Measurements from ENCODE around the gene RMRP. TPM values are rescaled to one million over a fixed set of nuclear protein-coding genes. Genes with fewer than 3 reads are reported as not detected.
"Not testable (repeated sequence)": the region's sequence is repeated elsewhere in the genome, so short reads cannot be mapped to it uniquely, and the experiment has no call there.

RMRP gene
- total RNA-seq, 1 donor from 2014 or later = 15,747 TPM

DNA sequence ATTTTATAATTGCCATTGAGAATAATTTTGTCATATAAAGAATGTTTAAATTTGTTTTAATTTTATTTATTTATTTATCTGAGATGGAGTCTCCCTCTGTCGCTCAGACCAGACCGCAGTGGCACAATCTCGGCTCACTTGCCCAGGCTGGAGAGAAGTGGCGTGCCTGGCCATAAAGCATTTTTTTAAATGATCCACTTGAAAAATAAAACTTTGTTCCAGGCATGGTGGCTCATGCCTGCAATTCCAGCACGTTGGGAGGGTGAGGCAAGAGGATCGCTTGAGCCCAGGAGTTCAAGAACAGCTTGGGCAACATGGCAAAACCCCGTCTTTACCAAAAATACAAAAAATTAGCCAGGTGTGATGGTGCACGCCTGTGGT is 5.0 kb downstream of the RMRP start:
- DNase-seq (ENCODE audit: missing footprints) (no peak), ATAC-seq (no peak)
- intact Hi-C loops (cut with DNase I) = loop anchor here (1.0 kb wide), 1 partner anchor 101 kb away; the partner anchor contains the start of gene MSMP

DNA sequence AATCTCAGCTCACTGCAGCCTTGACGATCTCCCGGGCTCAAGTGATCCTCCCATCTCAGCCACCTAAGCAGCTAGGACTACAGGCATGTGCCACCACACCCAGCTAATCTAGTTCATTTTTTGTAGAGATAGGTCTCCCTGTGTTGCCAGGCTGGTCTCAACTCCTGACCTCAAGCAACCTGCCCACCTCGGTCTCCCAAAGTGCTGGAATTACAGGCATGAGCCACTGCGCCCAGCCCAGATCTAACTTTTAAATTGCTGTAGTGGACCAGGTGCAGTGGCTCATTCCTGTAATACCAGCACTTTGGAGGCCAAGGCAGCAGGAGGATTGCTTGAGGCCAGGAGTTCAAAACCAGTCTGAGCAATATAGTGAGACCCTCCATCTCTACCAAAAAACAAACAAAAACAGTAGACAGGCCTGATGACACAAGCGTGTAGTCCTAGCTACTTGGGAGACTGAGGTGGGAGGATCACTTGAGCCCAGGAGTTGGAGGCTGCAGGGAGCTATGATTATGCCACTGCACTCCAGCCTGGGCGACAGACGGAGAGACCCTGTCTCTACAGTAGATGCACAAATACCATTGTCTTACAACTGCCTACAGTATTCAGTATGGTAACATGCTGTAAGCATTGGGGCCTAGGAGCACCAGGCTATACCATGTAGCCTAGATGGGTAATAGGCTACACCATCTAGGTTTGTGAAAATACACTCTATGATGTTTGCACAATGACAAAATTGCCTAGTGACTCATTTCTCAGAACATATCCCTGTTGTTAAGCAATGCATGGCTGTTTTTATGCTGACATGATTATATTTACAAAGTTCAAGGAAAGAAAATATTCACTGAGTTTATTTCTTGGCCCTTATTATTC is 5.6 kb downstream of the RMRP start:
- intact Hi-C loops (cut with DNase I) = no loop called here
- DNase-seq (ENCODE audit: missing footprints) = no peak

DNA sequence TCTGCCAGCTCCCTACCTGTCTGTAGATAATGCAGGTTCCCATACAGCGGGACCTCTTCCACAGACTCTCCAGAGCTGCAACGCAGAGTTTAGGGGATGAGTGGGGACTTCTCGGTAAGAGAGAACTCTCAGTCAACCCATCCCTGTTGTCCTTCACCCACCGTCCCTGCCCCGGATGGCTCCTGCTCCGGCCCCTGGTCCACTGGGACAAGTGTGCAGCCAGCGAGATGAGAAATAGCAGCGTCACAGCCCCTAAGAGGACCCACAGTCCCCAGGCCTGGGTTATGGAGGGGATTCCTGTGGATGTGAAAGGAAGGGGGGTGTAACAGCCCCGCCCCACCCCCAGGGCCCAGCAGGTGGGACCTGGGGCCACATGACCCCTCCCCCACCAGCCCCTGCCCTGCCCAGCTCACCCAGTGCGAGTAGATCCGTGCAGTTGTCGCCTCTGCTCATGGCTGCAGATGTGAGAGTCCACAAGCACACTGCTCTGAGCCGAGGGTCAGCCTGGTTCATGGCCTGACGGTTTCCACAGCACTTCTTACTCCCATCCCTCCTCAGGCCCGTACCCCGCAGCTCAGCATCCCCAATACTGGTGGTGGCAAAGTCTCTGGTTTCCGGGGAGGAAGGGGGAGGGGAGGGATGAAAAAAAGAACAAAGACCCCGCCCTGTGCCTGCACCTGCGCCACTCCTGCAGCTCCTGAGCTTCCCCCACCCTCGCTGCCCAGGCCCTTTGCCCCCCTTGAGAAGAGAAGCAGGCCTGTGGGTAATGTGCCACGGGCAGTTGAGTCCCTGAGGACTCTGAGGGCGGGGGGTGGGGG is 7.3 kb downstream of the RMRP start, which contains the start of gene SIT1:
Gene SIT1 (minus strand): TSS at position 591 of the 818 bp plus-strand sequence. CDS start 78 bp downstream, at position 513.
- DNase-seq (ENCODE audit: missing footprints) (no peak), ATAC-seq (no peak)
- intact Hi-C loops (cut with DNase I) = no loop called here

More for the DNA sequence above, 5.6 kb downstream of the RMRP start:
- no peak for ATAC-seq

DNA sequence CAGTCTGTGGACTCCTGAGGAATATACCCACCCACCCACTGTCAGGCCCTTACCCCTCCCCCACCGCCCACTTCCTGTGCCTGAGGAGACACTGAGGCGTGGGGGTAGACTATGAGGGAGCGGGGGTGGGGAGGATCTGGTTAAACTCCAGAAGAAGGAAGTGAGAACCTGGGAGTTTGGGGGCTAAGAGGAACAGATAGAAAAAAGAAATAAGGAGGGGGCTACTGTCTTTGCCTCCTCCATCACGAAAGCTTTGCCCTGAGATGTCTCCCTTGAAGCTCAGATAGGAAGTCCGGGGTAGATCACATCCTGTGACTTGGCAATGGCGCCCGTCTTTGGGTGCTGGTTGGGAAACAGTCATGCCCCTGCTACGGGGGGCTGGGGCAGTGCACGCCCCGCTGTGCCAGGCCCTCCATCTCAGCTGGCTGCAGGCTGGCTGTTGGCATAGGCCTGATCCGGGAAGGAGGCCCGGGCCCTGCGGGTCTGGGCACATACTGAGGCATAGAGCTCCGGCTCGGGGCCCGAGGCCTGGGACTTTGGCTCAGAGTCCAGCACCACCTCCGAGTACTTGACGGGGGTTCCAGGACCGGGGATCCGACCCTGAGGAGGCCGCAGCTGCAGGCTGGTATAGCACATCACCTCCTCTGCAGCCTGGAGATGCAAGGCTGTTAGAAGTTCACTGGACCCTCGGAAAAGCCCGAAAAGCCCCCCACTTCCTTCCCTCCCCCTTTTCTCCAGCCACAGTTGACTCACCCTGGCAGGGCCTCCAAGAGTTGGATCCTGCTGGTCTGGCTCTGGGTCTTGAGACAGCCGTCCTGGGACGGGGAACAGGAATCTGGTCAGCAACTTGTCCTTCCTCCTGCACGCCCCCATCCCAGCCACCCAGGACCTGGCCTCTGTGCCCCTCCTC is 8.1 kb downstream of the RMRP start:
- DNase-seq (ENCODE audit: missing footprints) (no peak), ATAC-seq (no peak)
- intact Hi-C loops (cut with DNase I) = loop anchor here (10.0 kb wide), 1 partner anchor 235 kb away; no protein-coding TSS in a partner anchor

DNA sequence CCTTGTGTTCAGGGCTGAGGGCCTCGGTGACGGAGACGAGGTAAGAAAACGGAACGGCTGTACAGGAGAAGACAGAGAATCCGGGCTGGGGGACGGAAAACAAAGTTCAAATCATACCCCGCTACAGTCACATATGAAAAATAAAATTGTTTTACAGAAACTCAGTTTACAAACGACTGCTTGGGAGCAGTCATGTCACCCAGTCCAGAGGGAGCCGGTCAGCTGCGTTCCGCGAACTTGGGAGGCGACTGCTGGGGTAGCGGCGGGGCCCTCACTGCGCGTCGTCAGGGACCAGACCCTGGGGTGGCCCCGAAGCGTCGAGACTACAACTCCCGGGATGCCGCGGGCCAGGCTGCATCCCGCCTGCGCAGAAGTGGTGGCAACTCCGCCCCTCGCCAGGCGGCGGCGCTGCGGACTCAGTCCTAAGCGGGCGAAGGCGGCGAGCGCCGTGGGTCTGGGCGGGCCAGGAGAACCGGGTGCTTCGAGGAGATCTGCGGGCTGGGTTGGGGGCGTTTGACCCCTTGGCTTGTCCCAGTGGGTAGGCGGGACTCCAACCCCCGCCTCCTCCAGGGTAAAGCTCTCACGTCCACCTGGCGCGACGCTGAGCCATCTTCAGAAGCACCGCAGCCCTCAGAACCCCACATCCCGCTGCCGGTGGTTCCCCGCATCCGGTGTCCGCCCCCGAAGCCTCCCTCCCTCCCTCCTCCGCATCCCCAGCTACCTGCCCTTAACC is 11.1 kb downstream of the RMRP start:
- DNase-seq (ENCODE audit: missing footprints) = peak; percentile 97
- intact Hi-C loops (cut with DNase I) = loop anchor here (2.0 to 10.0 kb wide), 2 partner anchors 42 to 238 kb away; partner anchors contain the start of gene TESK1
- peak; percentile 97 for ATAC-seq

DNA sequence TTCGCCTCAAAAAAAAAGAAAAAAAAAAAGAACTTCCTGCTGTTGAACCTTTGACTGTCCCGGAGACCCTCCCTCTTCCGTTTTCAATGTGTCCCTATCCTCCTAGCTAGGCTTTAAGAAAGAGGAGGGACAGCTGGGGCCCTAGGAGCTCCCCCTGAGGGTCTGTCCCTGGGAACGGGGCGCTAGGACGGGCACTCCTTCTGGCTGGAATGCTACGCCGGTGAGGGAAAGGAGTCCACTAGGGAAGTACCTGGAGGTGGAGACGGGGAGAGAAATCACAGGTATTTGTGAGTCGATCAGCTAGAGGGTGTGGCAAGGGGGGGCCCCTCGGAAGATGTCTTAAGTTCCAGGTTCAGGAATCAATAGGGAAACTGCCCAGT is 11.7 kb downstream of the RMRP start:
- intact Hi-C loops (cut with DNase I) = loop anchor here (2.0 to 10.0 kb wide), 2 partner anchors 41 to 239 kb away; partner anchors contain the start of gene TESK1
- no peak for DNase-seq (ENCODE audit: missing footprints)
- peak; percentile 17 for ATAC-seq

DNA sequence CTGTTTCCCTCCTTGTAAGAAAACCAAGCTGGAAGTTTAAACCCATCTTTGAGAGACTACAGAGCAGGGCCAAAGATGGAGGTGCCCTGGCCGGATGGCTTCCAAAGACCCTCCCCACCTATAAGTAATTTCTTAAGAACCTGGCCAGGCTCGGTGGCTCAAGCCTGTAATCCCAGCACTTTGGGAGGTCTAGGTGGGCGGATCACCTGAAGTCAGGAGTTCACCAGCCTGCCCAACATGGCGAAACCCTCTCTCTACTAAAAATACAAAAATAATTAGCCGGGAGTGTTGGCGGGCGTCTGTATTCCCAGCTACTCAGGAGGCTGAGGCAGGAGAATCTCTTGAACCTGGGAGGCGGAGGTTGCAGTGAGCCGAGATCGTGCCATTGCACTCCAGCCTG is 12.1 kb downstream of the RMRP start:
- intact Hi-C loops (cut with DNase I) = loop anchor here (2.0 to 10.0 kb wide), 2 partner anchors 41 to 239 kb away; partner anchors contain the start of gene TESK1
- not testable (repeated sequence) for DNase-seq (ENCODE audit: missing footprints); ATAC-seq

DNA sequence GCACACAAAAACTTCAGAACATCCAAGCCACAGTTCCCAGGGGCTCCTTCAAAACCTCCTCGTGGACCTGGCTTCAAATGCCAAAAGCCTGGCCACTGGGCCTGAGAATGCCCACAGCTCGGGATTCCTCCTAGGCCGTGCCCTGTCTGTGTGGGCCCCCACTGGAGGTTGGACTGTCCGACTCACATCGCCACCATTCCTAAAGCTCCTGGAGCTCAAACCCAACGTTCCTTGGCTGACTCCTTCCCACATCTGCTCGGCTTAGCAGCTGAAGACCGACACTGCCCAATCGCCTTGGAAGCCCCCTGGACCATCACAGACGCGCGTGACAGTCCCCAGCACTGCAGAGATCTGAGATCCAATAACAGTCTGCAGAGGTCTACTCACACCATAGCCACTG is 14.8 kb downstream of the RMRP start:
- intact Hi-C loops (cut with DNase I) = loop anchor here (10.0 kb wide), 1 partner anchor 242 kb away; no protein-coding TSS in a partner anchor
- no peak for ATAC-seq

DNA sequence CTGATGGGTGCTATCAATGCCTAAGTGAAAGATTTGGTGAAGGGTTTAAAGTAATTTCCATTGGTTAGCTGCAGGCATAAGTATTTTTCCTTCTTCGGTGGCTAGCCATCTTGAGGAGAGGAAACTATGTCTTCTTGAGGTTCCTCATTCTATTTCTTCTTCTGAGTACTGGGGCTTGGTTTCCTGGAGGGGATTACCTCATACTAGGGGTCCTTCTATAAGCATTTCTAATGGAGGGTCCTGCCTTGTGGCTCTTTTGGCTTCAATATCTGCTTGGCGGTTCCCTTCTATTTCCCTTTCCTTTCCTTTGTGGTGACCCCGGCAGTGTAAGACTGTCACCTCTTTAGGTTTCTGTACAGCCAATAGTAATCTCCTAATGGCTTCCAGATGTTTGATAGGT is 16.3 kb downstream of the RMRP start:
- intact Hi-C loops (cut with DNase I) = loop anchor here (10.0 kb wide), 1 partner anchor 243 kb away; no protein-coding TSS in a partner anchor
- not testable (repeated sequence) for ATAC-seq; DNase-seq (ENCODE audit: missing footprints)

More for the DNA sequence above, 14.8 kb downstream of the RMRP start:
- no peak for DNase-seq (ENCODE audit: missing footprints)

DNA sequence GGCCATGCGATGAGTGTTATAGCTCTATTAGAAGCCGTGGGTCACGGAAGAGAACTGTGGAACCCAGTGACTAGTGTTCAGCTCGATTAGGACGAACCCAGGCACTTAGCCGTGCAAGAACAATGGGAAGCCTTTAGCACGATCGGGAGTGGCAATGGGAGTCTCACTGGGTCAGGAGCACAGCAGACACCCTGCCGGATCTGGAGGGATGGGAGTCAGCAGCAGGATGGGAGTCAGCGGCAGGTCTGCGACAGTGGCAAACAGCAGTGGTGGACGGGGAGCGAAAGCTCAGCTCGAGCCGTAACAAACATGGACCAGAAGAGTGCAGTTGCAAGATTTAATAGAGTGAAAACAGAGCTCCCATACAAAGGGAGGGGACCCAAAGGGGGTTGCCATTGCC is 17.4 kb downstream of the RMRP start:
- not testable (repeated sequence) for DNase-seq (ENCODE audit: missing footprints); ATAC-seq
- intact Hi-C loops (cut with DNase I) = loop anchor here (10.0 kb wide), 1 partner anchor 244 kb away; no protein-coding TSS in a partner anchor

DNA sequence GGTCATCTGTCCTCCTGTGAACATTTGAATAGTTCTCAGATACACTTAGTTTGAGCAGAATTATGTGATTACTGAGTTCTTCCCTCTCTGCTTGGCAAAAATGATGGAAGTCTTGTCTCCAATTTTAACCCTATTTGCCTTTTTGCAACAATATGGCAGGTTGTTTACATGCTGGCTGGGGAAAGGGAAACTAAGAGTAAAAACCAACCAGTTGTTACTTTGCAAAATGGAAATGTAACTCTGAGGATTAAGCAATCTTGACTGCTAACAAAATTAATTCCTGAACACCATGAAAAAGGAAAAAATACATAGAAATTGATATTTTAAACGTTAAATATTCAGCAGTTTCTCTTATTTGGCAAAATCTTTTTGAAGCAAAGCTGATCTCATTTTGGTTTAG is 18.2 kb downstream of the RMRP start:
- intact Hi-C loops (cut with DNase I) = loop anchor here (10.0 kb wide), 1 partner anchor 245 kb away; no protein-coding TSS in a partner anchor
- no peak for DNase-seq (ENCODE audit: missing footprints)
- no peak for ATAC-seq

DNA sequence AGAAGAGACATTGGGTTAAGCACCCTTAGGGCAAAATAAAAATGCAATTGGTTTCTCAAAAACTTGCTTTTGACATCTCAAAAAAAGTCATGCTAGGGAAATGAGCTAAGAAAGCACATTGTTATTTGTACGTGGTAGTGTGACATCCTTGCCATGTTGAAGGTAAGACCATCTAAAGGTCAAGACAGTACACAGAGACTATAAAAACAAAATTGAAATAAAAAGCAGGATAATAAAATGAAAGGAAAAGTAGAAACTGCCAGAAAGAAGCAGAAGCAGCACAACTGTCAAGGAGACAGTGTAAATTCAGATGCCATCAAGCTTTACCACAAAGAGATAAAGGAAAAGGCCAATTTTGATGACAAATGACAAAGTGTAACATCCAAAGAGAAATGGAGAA is 18.6 kb downstream of the RMRP start:
- DNase-seq (ENCODE audit: missing footprints); intact Hi-C loops (cut with DNase I); ATAC-seq: not testable (repeated sequence)

DNA sequence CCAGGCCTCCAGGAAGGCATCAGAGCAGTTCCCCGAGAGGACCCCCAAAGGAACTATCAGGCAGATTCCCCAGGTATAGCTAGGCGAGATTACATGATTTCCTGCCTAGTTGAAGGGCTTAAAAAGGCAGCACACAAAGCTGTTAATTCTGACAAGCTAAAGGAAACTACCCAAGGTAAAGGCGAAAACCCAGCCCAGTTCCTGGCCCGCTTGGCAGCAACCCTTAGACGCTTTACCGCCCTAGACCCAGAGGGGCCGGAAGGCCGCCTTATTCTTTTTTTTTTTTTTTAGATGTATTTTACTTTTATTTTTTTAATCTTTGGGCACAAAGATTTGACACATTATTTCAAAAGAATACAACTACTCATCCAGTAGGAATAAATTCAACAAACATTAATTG is 19.1 kb downstream of the RMRP start:
- DNase-seq (ENCODE audit: missing footprints); ATAC-seq; intact Hi-C loops (cut with DNase I): not testable (repeated sequence)

DNA sequence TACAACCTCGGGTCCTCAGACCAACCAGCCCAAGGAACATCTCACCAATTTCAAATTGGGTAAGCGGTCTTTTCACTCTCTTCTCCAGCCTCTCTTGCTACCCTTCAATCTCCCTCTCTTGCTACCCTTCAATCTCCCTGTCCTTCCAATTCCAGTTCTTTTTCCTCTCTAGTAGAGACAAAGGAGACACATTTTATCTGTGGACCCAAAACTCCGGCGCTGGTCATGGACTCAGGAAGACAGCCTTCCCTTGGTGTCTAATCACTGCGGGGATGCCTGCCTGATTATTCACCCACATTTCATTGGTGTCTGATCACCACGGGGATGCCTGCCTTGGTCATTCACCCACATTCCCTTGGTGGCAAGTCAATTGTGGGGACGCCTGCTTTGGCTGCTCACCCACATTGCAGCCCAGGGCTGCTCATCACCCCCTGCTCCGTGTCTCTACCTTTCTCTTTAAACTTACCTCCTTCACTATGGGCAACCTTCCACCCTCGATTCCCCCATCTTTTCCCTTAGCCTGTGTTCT is 20.3 kb downstream of the RMRP start:
- intact Hi-C loops (cut with DNase I); ATAC-seq: not testable (repeated sequence)

DNA sequence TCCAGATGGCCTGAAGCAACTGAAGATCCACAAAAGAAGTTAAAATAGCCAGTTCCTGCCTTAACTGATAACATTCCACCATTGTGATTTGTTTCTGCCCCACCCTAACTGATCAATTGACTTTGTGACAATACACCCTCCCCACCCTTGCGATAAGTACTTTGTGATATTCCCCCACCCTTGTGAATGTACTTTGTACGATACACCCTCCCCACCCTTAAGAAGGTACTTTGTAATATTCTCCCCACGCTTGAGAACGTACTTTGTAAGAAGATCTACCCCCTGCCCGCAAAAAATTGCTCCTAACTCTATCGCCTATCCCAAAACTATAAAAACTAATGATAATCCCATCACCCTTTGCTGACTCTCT is 21.0 kb downstream of the RMRP start:
- intact Hi-C loops (cut with DNase I); ATAC-seq; DNase-seq (ENCODE audit: missing footprints): not testable (repeated sequence)

More for the DNA sequence above, 20.3 kb downstream of the RMRP start:
- DNase-seq (ENCODE audit: missing footprints) = not testable (repeated sequence)

DNA sequence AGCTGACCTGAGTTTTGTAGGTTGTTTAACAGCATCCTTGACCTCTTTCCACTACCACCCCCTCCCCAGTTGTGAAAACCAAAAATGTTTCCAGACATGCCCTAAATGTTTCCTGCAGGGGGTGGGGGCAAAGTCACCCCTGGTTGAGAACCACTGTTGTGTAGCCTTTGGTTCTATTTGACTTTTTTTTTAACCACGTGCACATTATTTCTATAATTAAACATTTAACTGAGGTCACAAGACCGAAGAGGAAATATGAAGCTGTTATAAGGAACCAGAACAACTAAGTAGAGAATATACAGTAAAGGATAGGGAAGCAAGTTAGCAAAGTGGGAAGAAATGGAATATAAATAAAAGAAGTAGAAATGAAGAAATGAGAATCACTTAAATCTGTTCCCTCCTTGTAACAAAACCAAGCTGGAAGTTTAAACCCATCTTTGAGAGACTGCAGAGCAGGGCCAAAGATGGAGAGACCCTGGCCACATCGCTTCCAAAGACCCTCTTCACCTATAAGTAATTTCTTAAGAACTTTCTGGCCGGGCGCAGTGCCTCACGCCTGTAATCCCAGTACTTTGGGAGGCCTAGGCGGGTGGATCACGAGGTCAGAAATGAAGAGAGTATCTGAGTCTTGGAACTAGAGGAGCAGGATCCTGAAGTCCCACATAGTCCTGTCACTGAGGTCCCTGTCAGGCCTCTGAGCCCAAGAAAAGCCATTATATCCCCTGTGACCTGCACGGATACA is 21.5 kb downstream of the RMRP start:
- ATAC-seq (no peak), DNase-seq (ENCODE audit: missing footprints) (no peak)
- intact Hi-C loops (cut with DNase I) = no loop called here
